ENCODE measurements around the gene NEDD4L.
A peak's percentile ranks its signal among the peaks of the same experiment; 100 is the strongest.

The NEDD4L gene

GRCh38 chr18:58096658-58097057, 52.6 kb downstream of the NEDD4L start:
- DNase-seq, result no peak

DNA sequence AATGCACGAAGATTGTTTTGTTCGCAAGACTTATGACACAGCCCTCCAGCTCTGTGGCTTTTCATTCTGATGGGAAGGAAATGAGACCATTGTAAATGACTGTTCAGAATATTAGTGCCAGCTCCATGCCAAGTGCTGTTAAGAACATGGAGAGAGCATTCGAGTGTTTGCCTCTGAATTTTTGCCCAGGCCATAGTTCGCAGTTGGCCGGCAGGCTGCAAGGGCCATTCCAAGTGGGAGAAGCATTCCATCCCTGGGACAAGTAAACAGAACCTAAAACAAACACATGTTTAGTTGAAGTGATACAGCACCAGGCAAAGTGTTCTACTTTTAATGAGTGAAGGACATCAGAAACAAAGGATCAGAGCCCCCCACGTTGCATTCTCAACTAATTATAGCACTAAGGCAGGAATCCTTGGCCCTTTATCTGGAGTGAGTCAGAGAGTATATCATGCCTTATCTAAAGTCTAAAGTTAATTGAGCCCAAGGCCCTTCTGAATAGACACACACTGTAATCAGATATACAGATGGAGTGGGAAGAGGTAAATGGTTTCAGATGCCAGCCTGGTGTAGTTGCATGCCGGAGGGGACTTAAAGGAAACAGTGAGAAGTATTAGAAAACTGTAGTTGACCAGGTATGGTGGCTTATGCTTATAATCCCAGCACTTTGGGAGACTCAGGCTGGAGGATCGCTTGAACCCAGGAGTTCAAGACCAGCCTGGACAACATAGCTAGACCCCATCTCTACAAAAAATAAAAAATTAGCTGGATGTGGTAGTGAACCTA, 53.3 kb downstream of the NEDD4L start:
- no peak for DNase-seq

DNA sequence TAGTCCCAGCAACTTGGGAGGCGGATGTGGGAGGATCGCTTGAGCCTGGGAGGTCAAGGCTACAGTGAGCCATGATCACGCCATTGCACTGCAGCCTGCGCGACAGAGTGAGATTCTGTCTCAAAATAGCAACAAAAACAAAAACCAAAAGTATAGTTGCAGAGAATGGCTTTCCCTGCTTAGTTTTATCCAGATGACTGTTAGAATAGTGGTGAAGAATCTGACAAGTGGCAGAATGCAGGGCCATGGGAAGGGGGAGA, 53.8 kb downstream of the NEDD4L start:
- DNase-seq, result no peak

GRCh38 chr18:58098706-58099105, 54.7 kb downstream of the NEDD4L start:
- no peak for DNase-seq

GRCh38 chr18:58100154-58100553, 56.1 kb downstream of the NEDD4L start:
- no peak for DNase-seq

- DNase-seq, result no peak
These were observed 57.3 kb downstream of the NEDD4L start for GRCh38 chr18:58101291-58101794.

GRCh38 chr18:58102018-58102417, 58.0 kb downstream of the NEDD4L start:
- no peak for DNase-seq

GRCh38 chr18:58102875-58103274, 58.8 kb downstream of the NEDD4L start:
- DNase-seq, result no peak

- no peak for DNase-seq
These were observed 59.4 kb downstream of the NEDD4L start for GRCh38 chr18:58103339-58103985.

DNA sequence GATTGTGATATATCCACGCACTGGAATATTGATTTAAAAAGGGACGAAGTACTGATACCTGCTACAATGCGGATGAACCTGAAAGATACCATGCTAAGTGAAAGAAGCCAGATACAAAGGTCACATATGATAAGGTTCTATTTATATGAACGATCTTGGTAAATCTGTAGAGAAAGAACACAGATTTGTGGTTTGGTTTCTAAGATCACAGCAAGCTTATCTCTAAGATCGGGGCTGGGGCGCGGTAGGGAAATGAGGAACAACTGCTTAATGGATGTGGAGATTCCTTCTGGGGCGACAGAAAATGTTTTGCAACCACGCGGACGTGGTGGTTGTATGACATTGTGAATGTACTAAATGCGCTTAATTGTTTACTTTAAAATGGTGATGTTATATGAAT, 60.1 kb downstream of the NEDD4L start:
- DNase-seq, result peak in 1 of 2 donors; percentile 14

DNA sequence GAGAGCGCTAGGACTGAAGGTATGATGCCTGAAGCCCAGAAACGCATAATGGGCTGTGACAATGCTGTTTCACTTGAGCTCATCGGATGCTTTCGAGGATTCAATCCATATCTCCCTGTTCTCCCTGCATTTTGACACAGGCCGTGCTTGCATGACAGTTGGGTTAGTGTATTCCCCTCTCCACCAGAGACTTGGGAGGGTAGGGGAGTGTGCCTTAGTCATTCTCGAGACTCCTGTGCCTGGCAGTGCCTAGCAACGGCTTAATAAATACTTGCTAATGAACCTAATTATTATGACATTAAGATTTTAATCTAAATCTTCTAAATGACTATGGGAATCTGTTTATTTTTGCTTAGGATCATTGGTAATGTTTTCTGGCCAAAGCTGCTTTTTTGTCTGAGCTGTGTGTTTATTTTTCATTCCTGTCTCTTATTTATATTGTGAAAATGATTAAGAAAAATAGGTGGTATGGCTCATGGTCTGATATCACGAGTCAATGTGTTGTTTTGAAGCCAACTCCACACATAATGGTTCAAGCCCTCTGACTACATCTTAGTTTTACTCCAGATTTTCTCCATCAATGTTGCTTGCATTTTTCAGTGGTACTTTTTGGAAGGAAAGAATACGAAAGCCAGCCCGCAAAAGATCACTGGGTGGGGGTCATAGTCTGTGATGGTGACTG, 61.3 kb downstream of the NEDD4L start:
- DNase-seq, result no peak

DNA sequence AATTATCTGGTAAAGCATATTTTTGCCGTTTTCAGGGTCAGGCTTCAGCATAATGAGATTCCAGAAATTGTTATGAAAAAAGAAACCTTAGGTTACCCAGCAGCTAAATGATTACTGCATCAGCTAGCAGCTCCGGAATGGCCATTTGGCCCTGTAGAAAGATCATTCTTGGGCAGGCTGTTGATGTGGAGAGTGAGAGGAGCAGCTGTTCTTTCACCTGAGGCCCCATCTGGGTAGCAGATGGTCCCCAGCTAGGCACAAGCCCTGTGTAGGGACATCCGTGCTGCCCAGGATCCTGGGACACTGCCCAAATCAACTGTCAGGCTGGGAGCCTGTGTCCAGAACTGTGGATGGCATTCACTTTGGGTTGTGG, 61.8 kb downstream of the NEDD4L start:
- no peak for DNase-seq

- no peak for DNase-seq
These were observed 62.5 kb downstream of the NEDD4L start for GRCh38 chr18:58106289-58107070.

GRCh38 chr18:58109256-58109655, 65.2 kb downstream of the NEDD4L start:
- DNase-seq, result no peak

- no peak for DNase-seq
These were observed 66.4 kb downstream of the NEDD4L start for GRCh38 chr18:58110398-58110797.

DNA sequence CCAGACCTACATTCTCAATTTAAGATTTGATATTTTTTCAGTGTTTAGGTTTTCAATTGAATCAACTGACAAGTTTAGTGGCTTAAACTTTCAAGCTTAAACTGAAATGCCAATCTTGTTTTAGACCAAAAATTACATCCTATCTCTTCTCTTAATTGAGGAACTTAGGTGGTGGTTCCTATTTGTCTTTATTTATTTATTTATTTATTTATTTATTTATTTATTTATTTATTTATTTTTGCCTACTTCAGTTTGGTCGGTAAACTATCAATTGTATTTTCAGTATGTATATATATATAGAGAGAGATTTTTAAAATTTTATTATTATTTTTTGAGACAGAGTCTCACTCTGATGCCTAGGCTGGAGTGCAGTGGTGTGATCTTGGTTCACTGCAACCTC, 68.1 kb downstream of the NEDD4L start:
- DNase-seq, result no peak

DNA sequence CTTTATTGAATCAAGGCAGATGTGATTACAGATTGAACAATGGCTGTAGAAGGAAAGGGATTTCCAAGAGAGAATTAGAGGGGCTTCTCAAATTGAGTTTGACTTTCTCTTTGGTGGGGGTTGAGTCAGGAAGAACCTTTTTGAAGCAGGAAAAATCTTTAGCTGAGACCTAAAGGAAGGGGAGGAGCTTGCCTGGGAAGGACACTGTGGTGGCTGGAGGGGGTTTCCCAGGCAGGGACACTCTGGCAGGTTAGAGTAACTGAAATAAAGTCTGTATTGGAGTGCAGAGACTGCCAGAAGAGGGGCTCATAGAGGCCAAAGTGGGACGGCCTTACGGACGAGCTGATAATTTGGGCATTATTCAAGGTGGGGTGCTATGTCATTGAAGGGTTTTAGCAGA, 69.3 kb downstream of the NEDD4L start:
- no peak for DNase-seq

- DNase-seq, result no peak
These were observed 70.7 kb downstream of the NEDD4L start for GRCh38 chr18:58114766-58115165.

DNA sequence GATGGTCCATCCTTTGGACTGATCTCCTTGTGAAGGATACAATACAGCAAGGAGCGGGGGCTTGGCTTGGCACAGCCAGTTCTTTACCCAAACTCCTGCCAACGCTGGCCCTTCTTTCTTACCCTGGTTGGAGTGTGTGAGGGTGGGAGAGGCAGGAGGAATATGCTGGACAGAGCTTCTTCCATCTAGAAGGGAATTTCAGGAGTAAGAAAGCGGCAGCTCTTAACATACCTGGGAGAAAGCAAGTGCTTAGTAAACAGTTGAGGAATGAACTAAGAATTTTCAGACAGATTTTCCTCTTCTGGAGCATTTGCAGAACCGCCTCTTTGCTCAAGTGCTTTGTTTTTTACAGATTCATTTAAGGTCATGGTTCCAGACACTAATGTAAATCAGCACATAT, 72.8 kb downstream of the NEDD4L start:
- no peak for DNase-seq

GRCh38 chr18:58117786-58118403, 73.9 kb downstream of the NEDD4L start:
- DNase-seq, result peak; percentile 65 to 77

DNA sequence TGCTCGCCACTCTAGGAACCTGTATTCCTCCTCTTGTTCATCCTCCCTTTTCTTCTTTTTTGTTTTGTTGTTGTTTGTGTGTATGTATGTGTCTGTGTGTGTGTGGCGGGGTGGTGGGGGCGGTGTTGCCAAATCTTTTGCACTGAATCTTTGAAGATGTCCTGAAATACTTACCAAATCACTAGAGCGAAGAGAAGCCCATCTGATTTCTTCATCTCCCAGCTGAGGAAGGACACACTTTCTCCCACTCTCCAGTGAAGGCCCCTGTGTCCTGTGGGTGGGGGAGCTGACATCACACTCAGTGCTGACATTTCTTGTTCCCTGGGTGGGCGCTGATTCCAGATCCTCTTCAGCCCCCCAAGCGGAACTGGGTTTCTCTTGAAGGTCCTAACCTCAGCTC, 74.5 kb downstream of the NEDD4L start:
- DNase-seq, result peak; percentile 58

- no peak for DNase-seq
These were observed 75.8 kb downstream of the NEDD4L start for GRCh38 chr18:58119819-58120218.

DNA sequence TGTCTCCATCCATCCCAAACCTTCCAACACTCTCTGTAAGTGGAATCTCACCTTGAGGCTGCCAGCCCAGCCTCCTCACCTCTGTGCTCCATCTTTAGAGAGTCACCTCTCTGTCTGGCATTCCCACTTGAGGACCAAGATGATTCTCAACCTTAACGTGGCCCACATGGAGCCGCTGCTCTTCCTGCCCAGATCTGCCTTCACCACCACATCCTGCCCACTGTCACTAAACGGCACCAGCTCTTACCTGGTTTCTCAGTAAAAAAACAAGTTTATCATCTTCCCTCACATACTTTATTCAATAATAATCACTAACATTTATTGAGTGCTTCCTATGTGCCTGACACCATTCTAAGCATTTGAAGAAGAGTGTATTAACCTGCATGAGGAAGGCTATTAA, 80.4 kb downstream of the NEDD4L start:
- no peak for DNase-seq
